Gastroesophageal sphincter (tissue), 4 donors: Measurements from ENCODE around the gene NCOA3. TPM values are rescaled to one million over a fixed set of nuclear protein-coding genes. Genes with fewer than 3 reads are reported as not detected.

Experiments
- ATAC-seq: fragments of 150-250 bp; one replicate; pipeline ENCODE4 v1.9.1; 2016; ENCODE audit warnings: mild to moderate bottlenecking, moderate library complexity
- H3K27ac ChIP-seq, 4 donors: fragments of 200-600 bp; sonication (generic) in 3 of 4; 1 replicate in 3 of 4; 2 replicates in 1 of 4; pipeline ENCODE4 v1.5.1; 2016 to 2019
- H3K27me3 ChIP-seq: fragments of 200-600 bp; sonication (generic); one replicate; pipeline ENCODE4 v1.5.1; 2019
- H3K36me3 ChIP-seq, 2 donors: fragments of 200-600 bp; sonication (generic); one replicate each; pipeline ENCODE4 v1.5.1; 2019; ENCODE audit warnings: control low read depth in 1 of 2
- H3K4me1 ChIP-seq, 3 donors: fragments of 200-600 bp; sonication (generic); 1 replicate in 2 of 3; 2 replicates in 1 of 3; pipeline ENCODE4 v1.5.1; 2016 to 2019; ENCODE audit warnings: control low read depth in 2 of 3
- H3K4me3 ChIP-seq, 2 donors: fragments of 200-600 bp; sonication (generic); one replicate each; pipeline ENCODE4 v1.5.1; 2019; ENCODE audit warnings: mild to moderate bottlenecking in 1 of 2, moderate library complexity in 1 of 2
- H3K9me3 ChIP-seq, 3 donors: fragments of 200-600 bp; sonication (generic); one replicate each; pipeline ENCODE4 v1.5.1; 2017 to 2019; ENCODE audit warnings: control low read depth in 2 of 3
- CTCF ChIP-seq, 4 experiments: fragments of 200-600 bp in 2 of 4; fragments of 450-650 bp in 2 of 4; sonication (generic) in 1 of 4; IDR thresholded peaks; one replicate each; pipeline ENCODE4 v1.5.1; 2017 to 2019; ENCODE audit warnings: antibody characterized with exemption in 4 of 4, mild to moderate bottlenecking in 2 of 4, moderate library complexity in 2 of 4
- EP300 ChIP-seq: sonication (generic); formaldehyde crosslinking; IDR thresholded peaks from one replicate; pipeline ENCODE4 v1.6.1; 2017; ENCODE audit warnings: antibody characterized with exemption, mild to moderate bottlenecking
- POLR2A ChIP-seq, 2 donors: fragments of 450-650 bp; IDR thresholded peaks; one replicate each; pipeline ENCODE4 v1.6.1; 2017; ENCODE audit warnings: antibody characterized with exemption in 2 of 2, mild to moderate bottlenecking in 2 of 2, moderate library complexity in 1 of 2
- POLR2AphosphoS5 ChIP-seq: sonication (generic); formaldehyde crosslinking; IDR thresholded peaks from one replicate; pipeline ENCODE4 v1.6.1; 2017; ENCODE audit warnings: antibody characterized with exemption
- WGBS, 2 donors: methylation state at CpG; one replicate each; pipeline ENCODE4 v1.1.5; 2018; ENCODE audit warnings: low coverage in 1 of 2; 5-methylcytosine and 5-hydroxymethylcytosine counted together
- total RNA-seq, 4 donors: library from RNA; depleted of rRNA; stranded (reverse); fragments of >200 nt; gene quantifications; one replicate each; pipeline ENCODE4 v1.1.0, GENCODE V29; 2016

Gene NCOA3
- total RNA-seq, 4 donors from 2014 or later = 28.8 to 44.5 (median 37.6) TPM

DNA sequence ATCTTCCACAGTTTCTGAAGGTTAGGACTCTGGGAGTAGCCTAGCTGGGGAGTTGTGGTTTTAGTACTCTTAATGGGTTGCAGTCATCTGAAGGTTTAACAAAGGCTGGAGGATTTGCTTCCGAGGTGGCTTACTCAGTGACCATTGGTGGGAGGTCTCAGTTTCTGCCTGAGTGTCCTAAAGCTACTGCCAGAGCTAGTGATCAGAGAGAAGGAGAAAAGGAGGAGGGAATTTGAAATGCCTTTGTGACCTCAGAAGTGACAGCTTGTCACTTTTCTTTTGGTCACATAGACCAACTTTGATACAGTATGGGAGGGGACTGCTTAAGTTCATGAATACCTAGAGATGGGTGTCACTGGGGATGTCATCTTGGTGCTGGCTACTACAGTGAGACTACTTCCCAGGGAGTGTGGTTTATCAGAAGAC is 41.3 kb downstream of the NCOA3 start:
- 50 to 57% methylated on average over 1 of the region's 1 CpG for WGBS, 2 donors
- H3K36me3 ChIP-seq = no peaks in the 10 kb centered on the region
- no peak for TF ChIP-seq CTCF (IDR thresholded peaks at IDR 0.05)
- no peak for TF ChIP-seq POLR2A (IDR thresholded peaks at IDR 0.05)
- TF ChIP-seq POLR2AphosphoS5 = no peak
- no peak for TF ChIP-seq EP300
- H3K4me1 ChIP-seq = peaks cover 0 to 52% (median 6%) of the 10 kb centered on the region in 3 donors
- H3K27me3 ChIP-seq = no peaks in the 10 kb centered on the region
- no peak overlapping the region for H3K27ac ChIP-seq
- no peak overlapping the region for H3K4me3 ChIP-seq
- no peak for ATAC-seq
- no peaks in the 10 kb centered on the region for H3K9me3 ChIP-seq

DNA sequence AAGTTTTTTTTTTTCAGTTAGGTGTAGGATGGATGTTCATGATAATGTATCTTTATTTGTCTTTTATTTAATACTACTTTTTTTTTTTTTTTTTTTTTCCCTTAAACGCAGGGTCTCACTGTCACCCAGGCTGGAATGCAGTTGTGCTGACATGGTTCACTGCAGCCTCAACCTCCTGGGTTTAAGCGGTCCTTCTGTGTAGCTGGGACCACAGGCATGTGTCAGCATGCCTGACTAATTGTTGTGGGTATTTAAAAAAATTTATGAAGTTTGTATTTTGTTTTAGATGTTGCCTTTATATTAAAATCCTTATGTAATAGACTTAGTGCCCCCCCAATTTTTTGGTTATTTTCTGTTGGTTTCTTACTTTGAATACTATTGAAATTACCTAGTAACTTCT is 42.6 kb downstream of the NCOA3 start:
- Histone ChIP-seq H3K27me3 (no peaks in the 10 kb centered on the region), H3K9me3 (no peaks in the 10 kb centered on the region), H3K27ac (no peak overlapping the region), H3K4me1 (peaks cover 0 to 55% (median 6%) of the 10 kb centered on the region in 3 donors), H3K4me3 (no peak overlapping the region), H3K36me3 (no peaks in the 10 kb centered on the region)
- no peak for ATAC-seq
- 50 to 75% methylated on average over 1 to 2 of the region's 2 CpGs for WGBS, 2 donors
- no peak for TF ChIP-seq EP300
- no peak for TF ChIP-seq POLR2A (IDR thresholded peaks at IDR 0.05)
- TF ChIP-seq CTCF (IDR thresholded peaks at IDR 0.05) = no peak
- TF ChIP-seq POLR2AphosphoS5 = no peak

- 55% methylated on average over 2 of the region's 2 CpGs; no CpG with 5 or more reads in 1 of the 2 donors for WGBS, 2 donors
- TF ChIP-seq CTCF (IDR thresholded peaks at IDR 0.05) (no peak), POLR2AphosphoS5 (no peak), EP300 (no peak), POLR2A (IDR thresholded peaks at IDR 0.05) (no peak)
- peaks cover 0 to 61% (median 6%) of the 10 kb centered on the region in 3 donors for H3K4me1 ChIP-seq
- H3K27ac ChIP-seq = no peak overlapping the region
- no peaks in the 10 kb centered on the region for H3K9me3 ChIP-seq
- H3K27me3 ChIP-seq = no peaks in the 10 kb centered on the region
- H3K4me3 ChIP-seq = no peak overlapping the region
- no peaks in the 10 kb centered on the region for H3K36me3 ChIP-seq
- no peak for ATAC-seq
Observed at GRCh38 chr20:47544852-47545251, 43.2 kb downstream of the NCOA3 start.

GRCh38 chr20:47545499-47545898 is 43.8 kb downstream of the NCOA3 start:
- 83 to 95% methylated on average over 1 to 4 of the region's 4 CpGs for WGBS, 2 donors
- TF ChIP-seq CTCF (IDR thresholded peaks at IDR 0.05) (no peak), EP300 (no peak), POLR2AphosphoS5 (no peak), POLR2A (IDR thresholded peaks at IDR 0.05) (no peak)
- H3K27me3 ChIP-seq = no peaks in the 10 kb centered on the region
- no peaks in the 10 kb centered on the region for H3K36me3 ChIP-seq
- H3K9me3 ChIP-seq = no peaks in the 10 kb centered on the region
- no peak for ATAC-seq
- H3K4me1 ChIP-seq = peaks cover 0 to 58% (median 2%) of the 10 kb centered on the region in 3 donors
- H3K27ac ChIP-seq = no peak overlapping the region
- H3K4me3 ChIP-seq = no peak overlapping the region

- Histone ChIP-seq H3K4me1 (peaks cover 0 to 56% (median 0%) of the 10 kb centered on the region in 3 donors), H3K27ac (no peak overlapping the region), H3K4me3 (no peak overlapping the region), H3K9me3 (no peaks in the 10 kb centered on the region), H3K27me3 (no peaks in the 10 kb centered on the region), H3K36me3 (no peaks in the 10 kb centered on the region)
- ATAC-seq = no peak
- WGBS, 2 donors = 57 to 91% methylated on average over 5 to 13 of the region's 13 CpGs
- no peak for TF ChIP-seq CTCF (IDR thresholded peaks at IDR 0.05)
- TF ChIP-seq EP300 = no peak
- no peak for TF ChIP-seq POLR2A (IDR thresholded peaks at IDR 0.05)
- TF ChIP-seq POLR2AphosphoS5 = no peak
Observed at GRCh38 chr20:47546184-47547033, 44.7 kb downstream of the NCOA3 start.
